Panc1 (cell line): ENCODE data around the gene SH3BGR. TPM values are rescaled to one million over a fixed set of nuclear protein-coding genes. Genes with fewer than 3 reads are reported as not detected.

Source experiments
- ATAC-seq: fragments of 200-7000 bp; cut with Tn5 transposase; 2 replicates; pipeline ENCODE4 v1.9.1; 2020; ENCODE audit warnings: mild to moderate bottlenecking, moderate library complexity
- BruUV-seq: library from RNA; stranded (reverse); fragments of 400-500 nt; replicated peaks from 2 replicates; lab custom pipeline; 2021; lab: Mats Ljungman, UMichigan
- CTCF ChIA-PET: fragments of 300-600 bp; sonication (Branson Sonifier 250); formaldehyde crosslinking; loops from one replicate; lab custom pipeline; 2022; ENCODE audit warnings: antibody characterized with exemption; lab: Charles Lee
- POLR2A ChIA-PET: fragments of 300-600 bp; sonication (Branson Sonifier 250); formaldehyde crosslinking; loops from one replicate; lab custom pipeline; 2022; ENCODE audit warnings: antibody characterized with exemption; lab: Charles Lee
- DNase-seq: peaks from one replicate; pipeline ENCODE4 v3.0.0-alpha.2; 2010; ENCODE audit warnings: low read depth, low spot score
- H3K27ac ChIP-seq: 2 replicates; pipeline ENCODE4 v1.5.1; 2011; ENCODE audit warnings: mild to moderate bottlenecking, low read length, inconsistent platforms
- H3K27me3 ChIP-seq: fragments of 200-500 bp; sonication (Bioruptor generic); 2 replicates; pipeline ENCODE4 v1.6.0; 2014; ENCODE audit warnings: low read length, inconsistent platforms; ENCODE audit not compliant: control insufficient read depth, insufficient read depth
- H3K36me3 ChIP-seq: fragments of 200-500 bp; sonication (Bioruptor generic); 2 replicates; pipeline ENCODE4 v1.5.1; 2014; ENCODE audit warnings: inconsistent platforms, mild to moderate bottlenecking, low read length, moderate library complexity; ENCODE audit not compliant: control insufficient read depth, insufficient read depth
- H3K4me1 ChIP-seq: 2 replicates; pipeline ENCODE4 v1.5.1; 2011; ENCODE audit warnings: inconsistent platforms, mild to moderate bottlenecking, low read length, moderate library complexity; ENCODE audit not compliant: control insufficient read depth, insufficient read depth
- H3K4me3 ChIP-seq, 2 experiments: 2 replicates each; pipeline ENCODE4 v1.5.1; 2011 to 2012; ENCODE audit warnings: low read depth in 2 of 2, low read length in 2 of 2, mild to moderate bottlenecking in 2 of 2, inconsistent platforms in 1 of 2, moderate library complexity in 1 of 2
- H3K9me3 ChIP-seq: fragments of 200-500 bp; sonication (Bioruptor generic); 2 replicates; pipeline ENCODE4 v1.5.1; 2014; ENCODE audit warnings: low read depth, mild to moderate bottlenecking, inconsistent platforms, low read length, moderate library complexity; ENCODE audit not compliant: control insufficient read depth, insufficient read depth
- POLR2AphosphoS5 ChIP-seq: IDR thresholded peaks from 2 replicates; pipeline ENCODE4 v1.6.1; 2012; ENCODE audit warnings: mild to moderate bottlenecking, low read depth, low read length, moderate library complexity
- SIN3A ChIP-seq: IDR thresholded peaks from 2 replicates; pipeline ENCODE4 v1.6.1; 2012; ENCODE audit warnings: low read depth, mild to moderate bottlenecking, low read length, moderate library complexity, borderline replicate concordance; ENCODE audit not compliant: insufficient read depth
- TCF7L2 ChIP-seq: IDR thresholded peaks from 2 replicates; pipeline ENCODE4 v1.6.1; 2011; ENCODE audit warnings: mild to moderate bottlenecking, low read depth, low read length, inconsistent platforms
- in situ Hi-C: cut with HindIII; loops from 2 replicates; pipeline ENCODE4 v1.10.0; 2016; ENCODE audit warnings: low sequenced_read_pairs, low pct_unique_long_range_greater_than_20kb
- intact Hi-C: fragments of 100-400 bp; cut with micrococcal nuclease; formaldehyde crosslinking; loops from one replicate; pipeline ENCODE4 v1.10.0; 2022; ENCODE audit not compliant: unreplicated experiment
- total RNA-seq: library from RNA; stranded (reverse); gene quantifications from one replicate; pipeline ENCODE4 v1.2.1, GENCODE V29; 2021; ENCODE audit not compliant: unreplicated experiment
- TF ChIP-seq, protein P1 (sequence below), 2 experiments: IDR thresholded peaks; 2 replicates each; pipeline ENCODE4 v1.6.1; 2011 to 2012; ENCODE audit warnings: low read depth in 2 of 2, control low read depth in 1 of 2, low read length in 1 of 2, mild to moderate bottlenecking in 1 of 2, moderate library complexity in 1 of 2; ENCODE audit not compliant: insufficient read depth in 1 of 2
- TF ChIP-seq, protein P2 (sequence below): fragments of 450-650 bp; IDR thresholded peaks from 2 replicates; pipeline ENCODE4 v1.5.1; 2017; ENCODE audit warnings: mild to moderate bottlenecking

The SH3BGR gene
- total RNA-seq, 1 experiment from 2014 or later: 1.7 TPM

DNA sequence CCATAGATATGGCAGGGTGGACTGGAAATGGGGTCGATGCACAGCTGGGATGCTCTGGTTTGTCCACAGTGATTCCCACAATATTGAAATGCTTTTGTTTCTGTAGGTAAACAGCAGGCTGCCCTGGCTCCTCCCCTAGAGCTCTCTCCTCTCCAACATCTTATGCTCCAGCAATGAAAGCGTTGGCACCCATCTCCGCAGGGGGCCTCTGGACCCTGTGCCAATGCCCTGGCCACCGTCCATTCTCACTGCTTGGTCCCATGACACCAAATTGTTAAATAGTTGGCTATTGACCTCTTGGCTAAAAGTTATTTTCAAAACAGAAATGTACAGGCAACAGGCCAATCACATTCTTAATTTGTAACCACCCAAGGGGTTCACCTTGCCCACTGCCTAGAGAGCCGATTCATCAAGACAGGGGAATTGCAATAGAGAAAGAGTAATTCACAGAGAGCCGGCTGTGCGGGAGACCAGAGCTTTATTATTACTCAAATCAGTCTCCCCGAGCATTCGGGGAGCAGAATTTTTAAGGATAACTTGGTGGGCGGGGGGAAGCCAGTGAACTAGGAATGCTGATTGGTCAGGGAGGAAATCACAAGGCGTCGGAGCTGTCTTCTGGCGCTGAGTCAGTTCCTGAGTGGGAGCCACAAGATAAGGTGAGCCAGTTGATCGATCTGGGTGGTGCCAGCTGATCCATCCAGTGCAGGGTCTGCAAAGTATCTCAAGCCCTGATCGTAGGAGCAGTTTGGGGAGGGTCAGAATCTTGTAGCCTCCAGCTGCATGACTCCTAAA is 84.1 kb downstream of the SH3BGR start:
- ATAC-seq (no peak), DNase-seq (no peak)
- ChIA-PET CTCF (no interaction called here), POLR2A (no interaction called here)
- Histone ChIP-seq H3K36me3 (no peaks in the 10 kb centered on the region), H3K4me1 (no peaks in the 10 kb centered on the region), H3K27ac (no peak overlapping the region), H3K9me3 (no peaks in the 10 kb centered on the region), H3K4me3 (no peak overlapping the region), H3K27me3 (no peaks in the 10 kb centered on the region)
- BruUV-seq: no TSS peak
- in situ Hi-C loops (no loop called here), intact Hi-C loops (no loop called here)
- no peak for TF ChIP-seq POLR2AphosphoS5
- TF ChIP-seq, protein P1, sequence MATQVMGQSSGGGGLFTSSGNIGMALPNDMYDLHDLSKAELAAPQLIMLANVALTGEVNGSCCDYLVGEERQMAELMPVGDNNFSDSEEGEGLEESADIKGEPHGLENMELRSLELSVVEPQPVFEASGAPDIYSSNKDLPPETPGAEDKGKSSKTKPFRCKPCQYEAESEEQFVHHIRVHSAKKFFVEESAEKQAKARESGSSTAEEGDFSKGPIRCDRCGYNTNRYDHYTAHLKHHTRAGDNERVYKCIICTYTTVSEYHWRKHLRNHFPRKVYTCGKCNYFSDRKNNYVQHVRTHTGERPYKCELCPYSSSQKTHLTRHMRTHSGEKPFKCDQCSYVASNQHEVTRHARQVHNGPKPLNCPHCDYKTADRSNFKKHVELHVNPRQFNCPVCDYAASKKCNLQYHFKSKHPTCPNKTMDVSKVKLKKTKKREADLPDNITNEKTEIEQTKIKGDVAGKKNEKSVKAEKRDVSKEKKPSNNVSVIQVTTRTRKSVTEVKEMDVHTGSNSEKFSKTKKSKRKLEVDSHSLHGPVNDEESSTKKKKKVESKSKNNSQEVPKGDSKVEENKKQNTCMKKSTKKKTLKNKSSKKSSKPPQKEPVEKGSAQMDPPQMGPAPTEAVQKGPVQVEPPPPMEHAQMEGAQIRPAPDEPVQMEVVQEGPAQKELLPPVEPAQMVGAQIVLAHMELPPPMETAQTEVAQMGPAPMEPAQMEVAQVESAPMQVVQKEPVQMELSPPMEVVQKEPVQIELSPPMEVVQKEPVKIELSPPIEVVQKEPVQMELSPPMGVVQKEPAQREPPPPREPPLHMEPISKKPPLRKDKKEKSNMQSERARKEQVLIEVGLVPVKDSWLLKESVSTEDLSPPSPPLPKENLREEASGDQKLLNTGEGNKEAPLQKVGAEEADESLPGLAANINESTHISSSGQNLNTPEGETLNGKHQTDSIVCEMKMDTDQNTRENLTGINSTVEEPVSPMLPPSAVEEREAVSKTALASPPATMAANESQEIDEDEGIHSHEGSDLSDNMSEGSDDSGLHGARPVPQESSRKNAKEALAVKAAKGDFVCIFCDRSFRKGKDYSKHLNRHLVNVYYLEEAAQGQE (IDR thresholded peaks at IDR 0.05; ENCODE audit: insufficient read depth in 1 of 2, low read depth in 2 of 2, low read length in 1 of 2): no peak
- TF ChIP-seq TCF7L2: no peak
- TF ChIP-seq SIN3A: no peak
- TF ChIP-seq, protein P2, sequence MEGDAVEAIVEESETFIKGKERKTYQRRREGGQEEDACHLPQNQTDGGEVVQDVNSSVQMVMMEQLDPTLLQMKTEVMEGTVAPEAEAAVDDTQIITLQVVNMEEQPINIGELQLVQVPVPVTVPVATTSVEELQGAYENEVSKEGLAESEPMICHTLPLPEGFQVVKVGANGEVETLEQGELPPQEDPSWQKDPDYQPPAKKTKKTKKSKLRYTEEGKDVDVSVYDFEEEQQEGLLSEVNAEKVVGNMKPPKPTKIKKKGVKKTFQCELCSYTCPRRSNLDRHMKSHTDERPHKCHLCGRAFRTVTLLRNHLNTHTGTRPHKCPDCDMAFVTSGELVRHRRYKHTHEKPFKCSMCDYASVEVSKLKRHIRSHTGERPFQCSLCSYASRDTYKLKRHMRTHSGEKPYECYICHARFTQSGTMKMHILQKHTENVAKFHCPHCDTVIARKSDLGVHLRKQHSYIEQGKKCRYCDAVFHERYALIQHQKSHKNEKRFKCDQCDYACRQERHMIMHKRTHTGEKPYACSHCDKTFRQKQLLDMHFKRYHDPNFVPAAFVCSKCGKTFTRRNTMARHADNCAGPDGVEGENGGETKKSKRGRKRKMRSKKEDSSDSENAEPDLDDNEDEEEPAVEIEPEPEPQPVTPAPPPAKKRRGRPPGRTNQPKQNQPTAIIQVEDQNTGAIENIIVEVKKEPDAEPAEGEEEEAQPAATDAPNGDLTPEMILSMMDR: no peak

DNA sequence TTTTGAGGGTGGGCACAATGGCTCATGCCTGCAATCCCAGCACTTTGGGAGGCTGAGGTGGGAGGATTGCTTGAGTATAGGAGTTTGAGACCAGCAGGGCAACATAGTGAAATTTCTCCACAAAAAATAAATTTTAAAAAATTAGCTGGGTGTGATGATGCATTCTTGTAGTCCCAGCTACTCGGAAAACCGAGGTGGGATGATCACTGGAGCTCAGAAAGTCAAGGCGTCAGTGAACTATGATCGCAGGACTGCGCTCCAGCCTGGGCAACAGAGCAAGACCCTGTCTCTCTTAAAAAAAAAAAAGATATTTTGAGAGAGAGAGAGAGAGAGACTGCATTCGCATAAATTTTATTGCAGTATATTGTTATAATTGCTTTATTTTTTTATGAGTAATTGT is 85.1 kb downstream of the SH3BGR start:
- Histone ChIP-seq H3K27me3 (no peaks in the 10 kb centered on the region), H3K36me3 (no peaks in the 10 kb centered on the region), H3K9me3 (no peaks in the 10 kb centered on the region), H3K4me3 (no peak overlapping the region), H3K4me1 (no peaks in the 10 kb centered on the region), H3K27ac (no peak overlapping the region)
- ChIA-PET CTCF (no interaction called here), POLR2A (no interaction called here)
- TF ChIP-seq, protein P2: no peak
- TF ChIP-seq SIN3A (no peak), POLR2AphosphoS5 (no peak)
- TF ChIP-seq, protein P1 (IDR thresholded peaks at IDR 0.05; ENCODE audit: insufficient read depth in 1 of 2, low read depth in 2 of 2, low read length in 1 of 2): no peak
- no TSS peak for BruUV-seq
- ATAC-seq (no peak), DNase-seq (no peak)
- intact Hi-C loops: no loop called here
- in situ Hi-C loops: no loop called here
